HepG2 (cell line): ENCODE measurements around the gene PPP1R12C. TPM values are rescaled to one million over a fixed set of nuclear protein-coding genes. Genes with fewer than 3 reads are reported as not detected.

Source experiments
- ATAC-seq: fragments of 200-7000 bp; cut with Tn5 transposase; 3 replicates; pipeline ENCODE4 v1.9.1; 2020; ENCODE audit warnings: mild to moderate bottlenecking, moderate library complexity
- BruUV-seq: library from RNA; stranded (reverse); fragments of 400-500 nt; replicated peaks from 2 replicates; lab custom pipeline; 2021; lab: Mats Ljungman, UMichigan
- CTCF ChIA-PET: fragments of 300-600 bp; formaldehyde crosslinking; extraction: SDS; loops from one replicate; lab custom pipeline; 2021; ENCODE audit warnings: low total read pairs, inconsistent platforms, low intra/inter-chr PET ratio; lab: Yijun Ruan, JAX
- POLR2A ChIA-PET: fragments of 350-600 bp; sonication (Branson Sonifier 250); formaldehyde crosslinking; loops from one replicate; lab custom pipeline; 2020; ENCODE audit warnings: antibody characterized with exemption, inconsistent platforms; lab: Yijun Ruan, JAX
- DNase-seq: peaks from one replicate; pipeline ENCODE4 v3.0.0-alpha.2; 2015; ENCODE audit warnings: low spot score
- FAIRE-seq: peaks from 3 replicates; lab custom pipeline; 2011; peaks lifted over from hg19 to GRCh38; lab: Jason Lieb, UNC
- H2AFZ ChIP-seq: one replicate; pipeline ENCODE4 v1.6.1; 2011; ENCODE audit warnings: low read length, inconsistent platforms
- H3K27ac ChIP-seq: fragments of 300-600 bp; 3 replicates; pipeline ENCODE4 v1.8.0; 2011; ENCODE audit warnings: mixed run types, mild to moderate bottlenecking, mixed read lengths, low read length, inconsistent platforms; ENCODE audit not compliant: insufficient read depth; ENCODE audit errors: extremely low read length
- H3K27me3 ChIP-seq, 2 experiments: fragments of 200-600 bp in 1 of 2; 2 replicates in 1 of 2; 3 replicates in 1 of 2; pipeline versions ENCODE4 v1.6.0 to v1.8.0; 2011; ENCODE audit warnings: low read length in 2 of 2, mild to moderate bottlenecking in 2 of 2, moderate library complexity in 2 of 2, inconsistent platforms in 1 of 2; ENCODE audit not compliant: insufficient read depth in 2 of 2, control insufficient read depth in 1 of 2
- H3K36me3 ChIP-seq, 2 experiments: fragments of 200-600 bp in 1 of 2; replicated peaks in 1 of 2; 2 replicates in 1 of 2; 3 replicates in 1 of 2; pipeline versions ENCODE4 v1.5.1 to v1.8.0; 2011; ENCODE audit warnings: low read length in 2 of 2, inconsistent platforms in 1 of 2; ENCODE audit not compliant: insufficient read depth in 2 of 2, control insufficient read depth in 1 of 2
- H3K4me1 ChIP-seq: 2 replicates; pipeline ENCODE4 v1.5.1; 2012; ENCODE audit warnings: low read length, inconsistent platforms; ENCODE audit not compliant: insufficient read depth
- H3K4me2 ChIP-seq: 2 replicates; pipeline ENCODE4 v1.6.0; 2011; ENCODE audit warnings: low read depth, low read length, inconsistent platforms
- H3K4me3 ChIP-seq, 3 experiments: fragments of 200-600 bp in 1 of 3; sonication (generic), shearing (Covaris generic) in 1 of 3; replicated peaks in 1 of 3; 2 replicates each; pipeline ENCODE4 v1.5.1; 2011 to 2016; ENCODE audit warnings: low read length in 3 of 3, inconsistent platforms in 2 of 3, low read depth in 2 of 3, mild to moderate bottlenecking in 2 of 3, control low read depth in 1 of 3, mixed read lengths in 1 of 3; ENCODE audit not compliant: insufficient read depth in 1 of 3
- H3K79me2 ChIP-seq: one replicate; pipeline ENCODE4 v1.6.1; 2011; ENCODE audit warnings: low read length, inconsistent platforms; ENCODE audit not compliant: insufficient read depth
- H3K9ac ChIP-seq: 2 replicates; pipeline ENCODE4 v1.6.0; 2011; ENCODE audit warnings: mild to moderate bottlenecking, low read depth, low read length, inconsistent platforms; ENCODE audit not compliant: insufficient read depth
- H3K9me3 ChIP-seq: 2 replicates; pipeline ENCODE4 v1.5.1; 2012; ENCODE audit warnings: mild to moderate bottlenecking, low read length
- H4K20me1 ChIP-seq: 2 replicates; pipeline ENCODE4 v1.6.0; 2011; ENCODE audit warnings: inconsistent platforms, mild to moderate bottlenecking, low read length, moderate library complexity; ENCODE audit not compliant: insufficient read depth
- IRF2 ChIP-seq: IDR thresholded peaks from 2 replicates; pipeline ENCODE4 v1.6.1; 2018; ENCODE audit warnings: missing genetic modification reagents, missing compliant biosample characterization
- RBM22 ChIP-seq: fragments of 200-400 bp; formaldehyde crosslinking; optimal IDR thresholded peaks from 2 replicates; pipeline ENCODE3; 2017; ENCODE audit warnings: mild to moderate bottlenecking, low read length, moderate library complexity
- RFX1 ChIP-seq: fragments of 450-650 bp; IDR thresholded peaks from 2 replicates; pipeline ENCODE4 v1.6.1; 2017
- ZNF20 ChIP-seq: sonication (generic); formaldehyde crosslinking; IDR thresholded peaks from 2 replicates; pipeline ENCODE4 v1.4.0; 2020; ENCODE audit warnings: mild to moderate bottlenecking, moderate library complexity, missing genetic modification reagents
- ZNF607 ChIP-seq: sonication (generic); formaldehyde crosslinking; IDR thresholded peaks from 2 replicates; pipeline ENCODE4 v1.5.1; 2020; ENCODE audit warnings: missing genetic modification reagents, mild to moderate bottlenecking, borderline replicate concordance
- WGBS: methylation state at CpG from one replicate; pipeline ENCODE4 v1.1.6; 2017; ENCODE audit warnings: low lambda C conversion rate; 5-methylcytosine and 5-hydroxymethylcytosine counted together
- in situ Hi-C: cut with HindIII; loops from 2 replicates; pipeline ENCODE4 v1.10.0; 2017; ENCODE audit warnings: low pct_unique_long_range_greater_than_20kb; ENCODE audit not compliant: extremely low pct_ligation_motif_present
- intact Hi-C: fragments of 100-400 bp; cut with micrococcal nuclease; formaldehyde crosslinking; loops from one replicate; pipeline ENCODE4 v1.10.0; 2022; ENCODE audit not compliant: unreplicated experiment
- polyA plus RNA-seq, 8 experiments: library from polyadenylated mRNA; depleted of rRNA in 3 of 8; stranded (reverse) in 7 of 8; unstranded in 1 of 8; fragments of >200 nt; fragmentation: Illumina TruSeq in 4 of 8; extraction: Trizol in 4 of 8; gene quantifications; 2 replicates each; pipeline versions ENCODE4 v1.2.1 to v1.2.3, GENCODE V29; 2011 to 2016; ENCODE audit warnings: low read depth in 4 of 8, missing spikeins in 1 of 8, mixed read lengths in 1 of 8; ENCODE audit not compliant: insufficient read depth in 1 of 8
- total RNA-seq, 5 experiments: library from RNA; depleted of rRNA; stranded (reverse); fragments of >200 nt; fragmentation: Illumina TruSeq; extraction: Trizol; gene quantifications; 2 replicates each; pipeline ENCODE4 v1.2.3, GENCODE V29; 2016; ENCODE audit warnings: low read depth in 1 of 5
- TF ChIP-seq, protein P1 (sequence below): sonication (generic); formaldehyde crosslinking; IDR thresholded peaks from 2 replicates; pipeline ENCODE4 v1.4.0; 2020; ENCODE audit warnings: mild to moderate bottlenecking, missing genetic modification reagents, borderline replicate concordance

Gene PPP1R12C
- total and polyA plus RNA-seq, 2 of the 13 experiments (the other 11 are each of a cell fraction or from before 2014, with no cell fraction given): 29.7 to 30.3 TPM

DNA sequence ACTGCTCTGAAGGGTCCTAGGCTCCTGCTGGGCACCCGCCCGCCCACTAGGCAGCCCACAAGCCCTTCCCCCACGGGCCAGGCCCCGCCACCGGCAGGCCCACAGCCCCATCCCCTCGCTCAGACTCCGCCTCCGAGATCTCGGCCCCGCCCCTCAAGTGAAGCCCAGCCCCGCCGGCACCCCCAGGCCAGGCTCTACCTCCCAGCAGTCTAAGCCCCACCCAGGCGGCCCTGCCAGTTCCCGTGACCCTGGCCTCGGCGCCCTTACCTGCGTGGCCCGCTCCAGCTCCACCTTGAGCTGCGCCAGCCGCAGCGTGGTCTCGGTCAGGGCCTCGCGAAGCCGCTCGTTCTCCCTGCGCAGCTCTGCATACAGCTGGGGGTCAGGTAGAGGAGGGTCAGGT lies 25.5 kb downstream of the PPP1R12C start:
- no peaks in the 10 kb centered on the region for H3K27me3 ChIP-seq
- no TSS peak for BruUV-seq
- 98% methylated on average over 16 of the region's 27 CpGs for WGBS
- FAIRE-seq: no peak
- no peak for DNase-seq
- CTCF ChIA-PET: no interaction called here
- H3K36me3 ChIP-seq: peaks cover 3 to 15% of the 10 kb centered on the region in 2 experiments; a peak in 4 of 5 replicates
- no peak for ATAC-seq
- POLR2A ChIA-PET: no interaction called here
- in situ Hi-C loops (no loop called here), intact Hi-C loops (no loop called here)
- H4K20me1 ChIP-seq: peaks cover 6% of the 10 kb centered on the region; the same call in 1 of the 2 replicates
- H3K9ac ChIP-seq: no peak overlapping the region
- H3K9me3 ChIP-seq: no peaks in the 10 kb centered on the region
- no peak overlapping the region for H3K27ac ChIP-seq
- no peaks in the 10 kb centered on the region for H3K79me2 ChIP-seq
- H2AFZ ChIP-seq: no peak overlapping the region
- no peak overlapping the region for H3K4me3 ChIP-seq
- H3K4me2 ChIP-seq: no peak overlapping the region
- TF ChIP-seq RFX1 (no peak), ZNF607 (CRISPR knock-in tag) (no peak), RBM22 (no peak), IRF2 (no peak), ZNF20 (CRISPR knock-in tag) (no peak)
- TF ChIP-seq, protein P1, sequence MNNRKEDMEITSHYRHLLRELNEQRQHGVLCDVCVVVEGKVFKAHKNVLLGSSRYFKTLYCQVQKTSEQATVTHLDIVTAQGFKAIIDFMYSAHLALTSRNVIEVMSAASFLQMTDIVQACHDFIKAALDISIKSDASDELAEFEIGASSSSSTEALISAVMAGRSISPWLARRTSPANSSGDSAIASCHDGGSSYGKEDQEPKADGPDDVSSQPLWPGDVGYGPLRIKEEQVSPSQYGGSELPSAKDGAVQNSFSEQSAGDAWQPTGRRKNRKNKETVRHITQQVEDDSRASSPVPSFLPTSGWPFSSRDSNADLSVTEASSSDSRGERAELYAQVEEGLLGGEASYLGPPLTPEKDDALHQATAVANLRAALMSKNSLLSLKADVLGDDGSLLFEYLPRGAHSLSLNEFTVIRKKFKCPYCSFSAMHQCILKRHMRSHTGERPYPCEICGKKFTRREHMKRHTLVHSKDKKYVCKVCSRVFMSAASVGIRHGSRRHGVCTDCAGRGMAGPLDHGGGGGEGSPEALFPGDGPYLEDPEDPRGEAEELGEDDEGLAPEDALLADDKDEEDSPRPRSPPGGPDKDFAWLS (CRISPR knock-in tag): no peak
- no peaks in the 10 kb centered on the region for H3K4me1 ChIP-seq
